ENCODE measurements around the gene TBC1D22A.

Gene TBC1D22A

DNA sequence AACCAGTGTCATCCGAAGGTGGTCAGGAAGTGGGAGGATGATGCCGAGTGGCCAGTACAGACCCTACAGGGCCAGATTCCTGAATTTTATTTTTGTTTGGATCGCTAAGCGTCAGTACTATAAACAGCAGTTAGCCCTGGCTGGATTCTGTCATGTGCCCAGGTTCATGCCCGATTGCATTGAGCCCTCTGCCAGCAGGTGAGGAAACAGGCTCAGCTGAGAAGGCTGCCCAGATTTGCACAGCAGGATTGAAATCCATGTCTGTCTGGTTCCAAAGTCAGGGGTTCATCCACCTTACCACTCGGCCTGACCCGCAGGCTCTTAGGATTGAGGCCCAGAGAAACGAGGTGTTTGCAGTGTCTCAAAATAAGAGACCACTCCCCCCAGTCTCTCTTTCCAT, 9.1 kb upstream of the TBC1D22A start:
- no peak for DNase-seq (ENCODE audit: low read depth, low spot score)

DNA sequence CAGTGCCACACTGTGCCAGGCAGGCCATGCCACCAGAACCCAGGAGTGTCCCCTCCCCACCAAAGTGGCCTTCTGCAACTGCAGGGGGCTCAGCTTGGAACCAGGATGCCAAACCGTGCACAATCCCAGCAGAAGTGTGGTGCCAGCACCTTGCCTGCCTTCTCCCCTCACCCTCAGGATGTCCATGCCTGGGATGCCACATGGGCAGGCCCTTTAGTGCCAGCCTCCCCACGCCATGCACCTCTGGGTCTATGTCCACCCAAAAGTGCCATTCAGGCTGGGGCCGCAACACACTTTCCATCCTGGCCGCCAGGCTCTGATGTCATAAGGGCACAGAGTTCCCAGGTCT, 8.7 kb upstream of the TBC1D22A start:
- no peak for DNase-seq (ENCODE audit: low read depth, low spot score)

- DNase-seq (ENCODE audit: low read depth, low spot score): peak; percentile 97
These were observed 8.2 kb upstream of the TBC1D22A start for GRCh38 chr22:46754110-46754799.

DNA sequence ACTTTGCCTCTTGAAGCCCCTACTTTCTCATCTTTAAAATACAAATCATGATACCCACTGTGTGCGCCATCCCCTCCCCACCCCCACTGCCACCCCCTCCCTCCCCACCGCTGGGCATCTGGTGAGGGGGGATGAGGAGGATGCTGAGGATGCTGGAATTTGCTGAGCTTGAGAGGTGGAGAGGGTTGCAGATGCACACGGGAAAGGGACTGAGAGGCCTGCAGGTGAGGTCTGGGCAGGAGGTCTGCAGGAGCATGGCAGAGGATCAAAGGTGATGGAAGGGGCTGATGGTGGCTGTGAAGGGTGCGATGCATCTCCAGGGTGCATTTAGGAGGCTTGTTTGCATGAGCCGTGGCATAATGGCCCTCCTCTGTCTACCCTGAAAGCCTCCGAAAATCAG, 7.6 kb upstream of the TBC1D22A start:
- no peak for DNase-seq (ENCODE audit: low read depth, low spot score)

DNA sequence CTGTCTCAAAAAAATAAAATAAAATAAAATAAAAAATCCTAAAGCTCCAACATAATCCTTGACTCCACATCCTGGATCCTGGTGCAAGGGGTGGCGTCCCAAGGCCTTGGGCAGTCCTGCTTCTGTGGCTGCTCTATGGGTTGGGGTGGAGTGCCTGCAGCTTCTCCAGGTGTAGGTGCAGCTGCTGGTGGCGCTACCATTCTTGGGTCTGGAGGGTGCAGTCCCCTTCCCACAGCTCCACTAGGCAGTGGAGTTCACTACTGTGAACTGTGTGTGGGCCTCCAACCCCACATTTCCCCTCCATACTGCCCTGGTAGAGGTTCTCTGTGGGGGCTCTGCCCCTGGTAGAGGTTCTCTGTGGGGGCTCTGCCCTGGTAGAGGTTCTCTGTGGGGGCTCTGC, 6.9 kb upstream of the TBC1D22A start:
- no peak for DNase-seq (ENCODE audit: low read depth, low spot score)

DNA sequence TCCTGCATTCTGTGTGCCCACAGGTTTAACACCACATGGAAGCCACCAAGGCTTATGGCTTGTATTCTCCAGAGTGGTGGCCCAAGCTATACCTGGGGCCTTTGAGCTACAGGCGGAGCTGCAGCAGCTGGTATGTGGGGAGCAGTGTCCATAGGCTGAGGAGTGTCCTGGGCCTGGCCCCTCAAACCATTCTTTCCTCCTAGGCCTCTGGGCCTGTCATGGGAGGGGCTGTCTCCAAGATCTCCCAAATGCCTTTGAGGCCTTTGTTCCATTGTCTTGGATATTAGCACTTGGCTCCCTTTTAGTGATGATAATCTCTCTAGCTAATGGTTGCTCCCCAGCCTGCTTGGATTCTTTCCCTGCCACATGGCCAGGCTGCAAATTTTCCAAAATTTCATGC, 6.4 kb upstream of the TBC1D22A start:
- no peak for DNase-seq (ENCODE audit: low read depth, low spot score)

DNA sequence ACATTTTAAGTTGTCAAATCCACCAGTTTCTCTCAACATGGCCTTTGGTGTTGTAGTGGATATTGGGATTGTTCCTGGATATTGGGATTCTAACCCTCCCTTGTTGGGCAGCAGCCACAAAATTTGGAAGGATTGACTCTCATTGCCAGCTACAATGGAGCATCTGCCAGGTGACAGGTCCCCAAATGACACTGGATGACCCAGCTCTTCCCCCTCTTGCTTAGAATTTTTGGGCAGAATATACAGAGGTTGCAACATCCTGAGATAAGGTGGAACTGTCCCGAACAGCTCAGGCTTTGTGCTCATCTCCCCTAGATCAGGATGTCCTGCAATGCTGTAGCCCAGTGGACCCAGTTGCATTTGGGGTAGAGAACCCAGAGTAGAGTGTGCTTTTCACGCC, 5.3 kb upstream of the TBC1D22A start:
- DNase-seq (ENCODE audit: low read depth, low spot score): no peak

DNA sequence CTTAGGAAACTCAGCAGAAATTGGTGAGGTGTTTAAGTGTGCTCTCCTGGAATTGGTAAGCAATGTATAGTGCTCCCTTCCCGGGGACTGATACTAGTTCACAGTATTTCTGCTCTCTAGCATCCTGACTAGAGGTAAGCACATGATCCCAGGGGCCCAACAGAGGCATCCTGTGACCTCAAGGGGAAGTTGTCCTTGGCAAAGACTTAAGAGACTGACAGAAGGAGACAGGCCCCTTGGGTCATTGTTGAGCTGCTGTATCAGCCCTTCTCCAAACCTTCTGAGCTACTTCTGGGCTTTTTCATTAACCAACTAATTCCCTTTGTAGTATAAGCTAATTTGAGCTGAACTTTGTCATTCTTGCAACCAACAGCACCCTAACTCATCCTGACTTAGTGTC, 4.3 kb upstream of the TBC1D22A start:
- DNase-seq (ENCODE audit: low read depth, low spot score): no peak

DNA sequence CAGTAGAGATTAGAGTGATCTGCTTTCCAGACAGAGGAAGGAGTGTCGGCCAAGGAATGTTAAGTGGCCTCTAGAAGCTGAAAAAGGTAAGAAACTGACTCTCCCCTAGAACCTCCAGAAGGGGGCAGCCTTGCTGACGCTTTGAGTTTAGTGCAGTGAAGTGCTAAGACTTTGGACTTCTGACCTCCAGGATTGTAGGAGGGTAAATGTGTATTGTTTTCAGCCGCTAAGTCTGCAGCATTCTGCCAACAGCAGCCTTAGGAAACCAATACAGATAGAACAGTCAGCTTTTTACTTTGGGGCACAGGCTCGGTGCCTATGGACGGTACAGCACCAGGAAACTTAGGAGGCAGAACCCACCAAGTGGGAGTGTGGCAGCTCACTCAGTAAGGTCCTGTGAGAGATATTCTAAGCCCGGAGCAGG, 3.6 kb upstream of the TBC1D22A start:
- peak; percentile 77 for DNase-seq (ENCODE audit: low read depth, low spot score)

DNA sequence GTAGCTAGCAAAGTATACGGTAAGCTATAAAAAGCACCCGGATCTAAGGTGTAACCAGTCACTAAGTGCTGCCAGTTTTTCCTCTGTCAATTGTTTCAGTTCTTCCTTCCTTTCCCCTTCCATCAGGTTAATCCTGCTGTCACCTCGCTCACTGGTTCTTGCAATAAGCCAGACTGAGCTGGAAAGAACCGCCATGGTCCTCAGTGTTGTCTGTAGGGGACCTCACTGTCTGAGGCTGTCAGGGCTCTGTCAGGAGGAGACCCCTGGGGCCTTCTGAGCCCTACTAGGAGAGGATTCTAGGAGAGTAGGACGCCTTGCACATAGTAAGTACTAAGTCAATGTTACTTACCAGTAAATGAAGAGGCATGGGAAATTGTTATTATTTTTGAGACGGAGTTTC, 1.4 kb upstream of the TBC1D22A start:
- DNase-seq (ENCODE audit: low read depth, low spot score): no peak

DNA sequence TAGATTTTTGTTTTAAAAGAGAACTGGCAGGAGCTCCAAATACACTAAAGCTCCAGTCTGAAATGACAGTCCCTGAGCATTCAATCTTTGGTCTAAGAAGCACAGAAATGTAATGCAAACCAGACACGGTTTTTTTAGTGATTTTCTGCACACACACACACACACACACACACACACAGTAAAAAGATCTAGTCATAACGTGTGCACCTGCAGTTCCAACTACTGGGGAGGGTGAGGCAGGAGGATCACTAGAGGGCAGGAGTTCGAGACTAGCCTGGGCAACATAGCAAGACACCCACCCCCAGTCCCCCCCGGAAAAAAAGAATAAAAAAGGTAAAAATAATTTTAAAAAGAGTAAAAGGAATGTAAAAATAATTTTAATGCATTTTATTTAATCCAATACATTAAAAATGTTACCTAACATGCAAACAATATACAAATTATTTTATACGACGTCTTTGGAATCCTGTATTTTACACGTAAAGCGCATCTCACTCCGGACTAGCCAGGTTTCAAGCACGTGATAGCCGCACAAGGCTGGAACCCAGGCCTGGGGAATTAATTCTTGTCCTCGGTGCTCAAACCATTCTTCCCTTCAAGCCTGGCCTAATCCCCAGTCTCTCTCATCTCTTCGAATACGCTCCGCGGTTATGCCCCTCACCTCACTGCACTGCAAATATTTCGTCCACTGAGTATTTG, 762 bp upstream of the TBC1D22A start:
- DNase-seq (ENCODE audit: low read depth, low spot score): no peak

DNA sequence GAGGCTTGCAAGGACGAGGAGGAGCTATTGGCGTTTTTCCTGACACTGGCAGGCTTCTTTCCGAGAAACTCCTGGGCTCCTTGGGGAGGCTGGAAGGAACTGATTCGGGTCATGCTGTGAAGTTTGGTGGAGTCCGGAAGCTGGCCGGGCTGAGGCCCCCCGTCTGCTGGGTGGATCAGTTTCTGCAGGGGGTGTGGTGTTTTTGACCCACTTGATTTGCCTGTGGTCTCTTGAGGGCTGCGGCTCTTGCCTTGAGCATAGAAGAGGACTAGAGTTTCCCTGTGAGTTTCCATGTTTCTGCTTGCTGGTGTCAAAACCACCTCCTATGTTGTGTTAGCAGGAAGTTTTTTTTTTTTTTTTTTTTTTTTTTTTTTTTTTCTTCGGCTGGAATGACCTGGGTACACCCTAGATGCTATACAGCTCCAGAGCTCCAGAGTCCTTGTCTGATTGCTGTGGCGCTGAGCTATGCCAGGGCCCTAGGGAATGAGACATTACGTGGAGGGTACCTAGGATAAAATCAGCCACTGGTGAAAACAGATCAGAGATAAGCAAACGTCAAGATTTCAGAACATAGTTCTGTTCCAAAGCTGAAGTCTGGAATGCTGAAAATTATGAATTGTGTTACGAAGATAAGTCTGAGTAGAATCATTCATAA, 728 bp downstream of the TBC1D22A start:
- DNase-seq (ENCODE audit: low read depth, low spot score): peak; percentile 22

- no peak for DNase-seq (ENCODE audit: low read depth, low spot score)
These were observed 1.8 kb downstream of the TBC1D22A start for GRCh38 chr22:46764140-46764680.

- no peak for DNase-seq (ENCODE audit: low read depth, low spot score)
These were observed 2.5 kb downstream of the TBC1D22A start for GRCh38 chr22:46764779-46765485.

DNA sequence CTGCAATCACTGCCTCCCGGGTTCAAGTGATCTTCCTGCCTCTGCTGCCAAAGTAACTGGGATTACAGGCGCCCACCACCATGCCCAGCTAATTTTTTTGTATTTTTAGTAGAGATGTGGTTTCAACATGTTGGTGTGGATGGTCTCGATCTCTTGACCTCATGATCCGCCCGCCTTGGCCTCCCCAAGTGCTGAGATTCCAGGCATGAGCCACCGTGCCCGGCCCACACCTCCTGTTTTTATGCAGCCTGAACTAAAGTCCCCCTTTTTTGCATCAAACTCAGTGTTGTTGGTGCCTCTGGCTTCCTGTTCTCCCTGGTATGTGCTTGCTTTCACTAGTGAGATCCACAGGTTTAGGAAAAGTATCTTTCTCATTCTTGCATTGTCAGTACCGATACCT, 4.2 kb downstream of the TBC1D22A start:
- DNase-seq (ENCODE audit: low read depth, low spot score): no peak

DNA sequence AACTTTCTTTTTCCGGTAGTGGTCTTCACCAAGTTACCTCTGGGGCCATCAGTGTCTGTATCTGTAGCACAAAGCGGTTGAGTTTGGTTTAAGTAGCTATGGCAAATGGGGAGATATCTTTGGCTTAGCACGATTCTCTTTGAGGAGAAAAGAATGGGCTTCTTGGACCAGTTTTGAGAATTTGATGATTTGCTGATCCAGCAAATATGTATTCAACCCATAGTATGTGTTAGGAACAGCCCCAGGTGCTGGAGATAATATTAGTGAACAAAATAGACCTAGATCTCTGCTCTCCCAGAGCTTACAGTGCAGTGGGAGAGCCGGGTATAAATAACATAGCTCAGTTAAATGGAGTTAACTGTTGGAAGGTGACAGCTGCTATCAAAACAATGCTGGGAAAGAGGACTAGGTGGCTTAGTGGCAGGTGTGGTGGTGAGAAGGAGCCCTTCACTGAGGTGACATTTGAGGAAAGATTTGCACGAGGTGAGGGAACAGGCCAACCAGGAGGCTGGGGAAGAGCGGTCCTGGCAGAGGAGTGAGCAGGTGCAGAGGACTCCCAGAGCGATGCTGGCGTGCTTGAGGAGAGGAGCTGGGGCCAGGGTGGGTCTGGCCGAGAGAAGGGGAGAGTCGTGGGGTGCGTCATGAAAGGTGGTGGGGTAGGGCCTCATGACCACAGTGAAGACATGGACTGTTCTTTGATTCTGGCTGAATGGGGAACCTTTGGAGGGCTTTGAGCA, 5.0 kb downstream of the TBC1D22A start:
- DNase-seq (ENCODE audit: low read depth, low spot score): no peak

DNA sequence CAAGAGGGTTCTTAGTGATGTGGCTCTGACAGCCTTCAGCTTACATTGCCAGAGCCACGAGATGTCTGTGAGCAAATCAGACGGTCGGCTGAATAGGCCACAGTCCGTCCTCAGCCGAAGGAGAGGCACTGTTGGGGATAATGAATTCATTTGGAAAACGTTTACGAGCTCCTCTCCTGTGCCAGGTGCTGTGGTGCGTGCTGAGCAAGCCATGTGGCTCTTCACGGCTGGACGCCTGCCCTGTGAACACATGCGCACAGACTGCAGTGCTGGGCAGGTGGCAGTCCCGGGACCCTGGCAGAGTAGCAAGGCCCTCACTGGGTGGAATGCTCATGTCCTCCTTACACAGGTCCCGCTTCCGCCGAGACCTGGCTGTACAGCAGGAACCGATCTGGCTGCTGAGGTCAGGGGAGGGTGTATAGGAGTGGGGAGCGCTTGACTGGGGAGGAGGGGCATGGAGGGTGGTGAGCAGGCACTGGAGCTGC, 6.8 kb downstream of the TBC1D22A start:
- DNase-seq (ENCODE audit: low read depth, low spot score): peak; percentile 17

GRCh38 chr22:46769706-46770105, 7.3 kb downstream of the TBC1D22A start:
- no peak for DNase-seq (ENCODE audit: low read depth, low spot score)

DNA sequence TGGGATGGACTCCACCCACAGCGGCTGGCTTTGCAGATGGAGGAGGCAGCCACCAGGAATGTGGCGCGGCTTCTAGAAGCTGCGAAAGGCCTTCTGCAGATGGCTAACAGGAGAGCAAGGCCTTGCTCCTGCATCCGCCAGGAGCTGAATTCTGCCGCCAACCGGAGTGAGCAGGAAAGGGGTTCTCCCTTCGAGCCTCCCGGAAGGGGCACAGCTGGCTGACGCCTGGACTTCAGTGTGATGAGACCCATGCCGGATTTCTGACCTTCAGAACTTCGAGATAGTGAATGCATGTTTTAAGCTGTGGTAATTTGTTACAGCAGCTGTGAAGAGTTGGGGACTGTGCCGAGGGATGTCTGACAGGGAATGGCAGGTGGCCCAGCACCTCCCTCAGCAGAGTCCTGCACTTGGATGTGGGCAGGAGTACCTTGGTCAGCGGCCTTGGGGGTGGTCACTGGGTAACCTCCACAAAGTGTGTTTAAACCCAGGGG, 7.7 kb downstream of the TBC1D22A start:
- no peak for DNase-seq (ENCODE audit: low read depth, low spot score)

GRCh38 chr22:46770726-46771125, 8.3 kb downstream of the TBC1D22A start:
- no peak for DNase-seq (ENCODE audit: low read depth, low spot score)

- DNase-seq (ENCODE audit: low read depth, low spot score): no peak
These were observed 10.6 kb downstream of the TBC1D22A start for GRCh38 chr22:46773076-46773475.

Measured in astrocyte of the hippocampus (primary cell).